Ishikawa (cell line): ENCODE data around the gene KRT13.

Experiments used
- CEBPB ChIP-seq: IDR thresholded peaks from 2 replicates; pipeline ENCODE4 v1.6.1; 2012
- EGR1 ChIP-seq: IDR thresholded peaks from 2 replicates; pipeline ENCODE4 v1.6.1; 2012
- EP300 ChIP-seq: IDR thresholded peaks from 2 replicates; pipeline ENCODE4 v1.6.1; 2012; ENCODE audit warnings: borderline replicate concordance
- FOXM1 ChIP-seq: IDR thresholded peaks from 2 replicates; pipeline ENCODE4 v1.6.1; 2012; ENCODE audit warnings: low read depth, borderline replicate concordance
- NFIC ChIP-seq: IDR thresholded peaks from 2 replicates; pipeline ENCODE4 v1.6.1; 2012
- YY1 ChIP-seq: IDR thresholded peaks from 2 replicates; pipeline ENCODE4 v1.6.1; 2012; ENCODE audit warnings: low read depth
- TF ChIP-seq, protein P1 (sequence below): IDR thresholded peaks from 2 replicates; pipeline ENCODE4 v1.6.1; 2012

DNA sequence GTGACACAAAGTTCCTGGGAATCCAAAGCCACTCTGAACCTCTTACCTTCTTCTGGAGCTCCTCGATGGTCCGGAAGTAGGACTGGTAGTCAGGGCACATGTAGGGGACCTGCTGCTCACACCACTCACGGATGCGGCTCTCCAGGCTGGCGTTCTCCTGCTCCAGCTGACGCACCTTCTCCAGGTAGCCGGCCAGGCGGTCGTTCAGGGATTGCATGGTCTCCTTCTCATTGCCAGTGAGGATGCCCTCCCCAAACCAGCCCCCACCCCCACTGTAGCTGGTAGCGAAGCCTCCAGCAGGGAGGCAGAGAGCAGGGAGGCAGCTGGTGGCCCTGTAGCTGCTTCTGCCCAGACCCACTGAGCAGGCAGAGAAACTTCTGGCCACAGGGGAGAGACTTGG, 24.8 kb downstream of the KRT13 start:
- TF ChIP-seq EGR1: no peak
- no peak for TF ChIP-seq YY1
- no peak for TF ChIP-seq NFIC
- TF ChIP-seq EP300: no peak
- TF ChIP-seq, protein P1, sequence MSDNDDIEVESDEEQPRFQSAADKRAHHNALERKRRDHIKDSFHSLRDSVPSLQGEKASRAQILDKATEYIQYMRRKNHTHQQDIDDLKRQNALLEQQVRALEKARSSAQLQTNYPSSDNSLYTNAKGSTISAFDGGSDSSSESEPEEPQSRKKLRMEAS: no peak
- TF ChIP-seq FOXM1: no peak
- TF ChIP-seq CEBPB: no peak
